Gastrocnemius medialis (tissue), 4 donors: ENCODE measurements around the gene SGCD.

Source experiments
- POLR2A ChIP-seq, 2 donors: fragments of 450-650 bp; IDR thresholded peaks; one replicate each; pipeline ENCODE4 v1.6.1; 2017; ENCODE audit warnings: antibody characterized with exemption in 2 of 2, mild to moderate bottlenecking in 2 of 2, moderate library complexity in 2 of 2
- TF ChIP-seq, protein P1 (sequence below), 5 experiments: fragments of 450-650 bp in 3 of 5; fragments of 200-600 bp in 2 of 5; sonication (generic) in 2 of 5; IDR thresholded peaks in 4 of 5; conservative IDR thresholded peaks in 1 of 5; 1 replicate in 4 of 5; 2 replicates in 1 of 5; pipeline ENCODE4 v1.5.1; 2016 to 2019; ENCODE audit warnings: antibody characterized with exemption in 5 of 5, mild to moderate bottlenecking in 3 of 5, moderate library complexity in 3 of 5

DNA sequence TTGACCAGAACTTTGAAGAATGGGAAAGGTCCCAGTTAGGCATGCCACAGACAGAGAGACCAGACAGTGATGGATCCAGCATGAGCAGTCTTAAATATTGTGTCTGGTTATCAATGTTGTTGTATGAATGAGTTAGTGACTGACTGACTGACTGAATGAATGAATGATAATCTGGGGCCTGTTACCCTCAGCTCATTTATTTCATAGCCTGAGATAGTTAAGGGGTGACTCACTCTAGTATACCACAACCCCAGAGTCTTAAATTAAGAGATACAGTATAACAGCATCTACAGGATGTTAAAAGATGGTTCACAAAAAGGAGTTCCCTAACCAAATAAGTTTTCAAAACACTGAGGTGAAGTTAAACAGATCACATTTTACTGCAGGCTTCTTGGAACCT lies 133.5 kb downstream of the SGCD start:
- TF ChIP-seq, protein P1, sequence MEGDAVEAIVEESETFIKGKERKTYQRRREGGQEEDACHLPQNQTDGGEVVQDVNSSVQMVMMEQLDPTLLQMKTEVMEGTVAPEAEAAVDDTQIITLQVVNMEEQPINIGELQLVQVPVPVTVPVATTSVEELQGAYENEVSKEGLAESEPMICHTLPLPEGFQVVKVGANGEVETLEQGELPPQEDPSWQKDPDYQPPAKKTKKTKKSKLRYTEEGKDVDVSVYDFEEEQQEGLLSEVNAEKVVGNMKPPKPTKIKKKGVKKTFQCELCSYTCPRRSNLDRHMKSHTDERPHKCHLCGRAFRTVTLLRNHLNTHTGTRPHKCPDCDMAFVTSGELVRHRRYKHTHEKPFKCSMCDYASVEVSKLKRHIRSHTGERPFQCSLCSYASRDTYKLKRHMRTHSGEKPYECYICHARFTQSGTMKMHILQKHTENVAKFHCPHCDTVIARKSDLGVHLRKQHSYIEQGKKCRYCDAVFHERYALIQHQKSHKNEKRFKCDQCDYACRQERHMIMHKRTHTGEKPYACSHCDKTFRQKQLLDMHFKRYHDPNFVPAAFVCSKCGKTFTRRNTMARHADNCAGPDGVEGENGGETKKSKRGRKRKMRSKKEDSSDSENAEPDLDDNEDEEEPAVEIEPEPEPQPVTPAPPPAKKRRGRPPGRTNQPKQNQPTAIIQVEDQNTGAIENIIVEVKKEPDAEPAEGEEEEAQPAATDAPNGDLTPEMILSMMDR (IDR thresholded peaks at IDR 0.05 in 4 of 5, conservative IDR thresholded peaks at IDR 0.05 in 1 of 5): no peak
- no peak for TF ChIP-seq POLR2A (IDR thresholded peaks at IDR 0.05)
